H1 (cell line): ENCODE data around the gene CMC1. TPM values are rescaled to one million over a fixed set of nuclear protein-coding genes. Genes with fewer than 3 reads are reported as not detected.

Source experiments
- JUN ChIP-seq: IDR thresholded peaks from 2 replicates; pipeline ENCODE4 v1.6.1; 2011; ENCODE audit warnings: low read depth, mild to moderate bottlenecking, improper control_type of control experiment, low read length
- KDM4A ChIP-seq: IDR thresholded peaks from one replicate; pipeline ENCODE4 v1.7.1; 2012; ENCODE audit warnings: low read depth, mild to moderate bottlenecking, moderate library complexity, low read length, inconsistent platforms; ENCODE audit not compliant: severe bottlenecking
- SP2 ChIP-seq: IDR thresholded peaks from 2 replicates; pipeline ENCODE4 v1.6.1; 2012; ENCODE audit warnings: mild to moderate bottlenecking, low read length, inconsistent platforms
- USF2 ChIP-seq: IDR thresholded peaks from 2 replicates; pipeline ENCODE4 v1.6.1; 2011; ENCODE audit warnings: low read length, improper control_type of control experiment
- polyA plus RNA-seq, 7 experiments: library from polyadenylated mRNA; depleted of rRNA in 3 of 7; stranded (reverse) in 5 of 7; unstranded in 2 of 7; fragments of >200 nt in 5 of 7; fragments of 200-250 nt in 2 of 7; gene quantifications; 1 replicate in 5 of 7; 2 replicates in 1 of 7; 4 replicates in 1 of 7; pipeline versions ENCODE4 v1.2.1 to v1.2.3, GENCODE V29; 2011 to 2013; ENCODE audit warnings: missing spikeins in 2 of 7, mixed read lengths in 2 of 7
- total RNA-seq: library from RNA; stranded (reverse); fragmentation: NEBNext Ultra II Directional; extraction: Animal tissue kit (Norgen Biotek cat#: 25700); gene quantifications from 2 replicates; pipeline ENCODE4 v1.2.1, GENCODE V29; 2021

CMC1 gene
- total and polyA plus RNA-seq, 2 of the 8 experiments (the other 6 are each of a cell fraction or from before 2014, with no cell fraction given), result 11.4 to 19.4 TPM

- TF ChIP-seq USF2, result no peak
- TF ChIP-seq KDM4A, result peak; percentile 83
- TF ChIP-seq JUN, result no peak
- TF ChIP-seq SP2, result no peak
These were observed at the start of gene CMC1 (continued) for GRCh38 chr3:28241221-28242160.
